ENCODE data around the gene CTIF.
"Not testable (repeated sequence)": the region's sequence is repeated elsewhere in the genome, so short reads cannot be mapped to it uniquely, and the experiment has no call there.

Gene CTIF

GRCh38 chr18:48706731-48707130, 167.9 kb downstream of the CTIF start:
- no peak for DNase-seq (ENCODE audit: low read depth, low spot score)

GRCh38 chr18:48707636-48708296, 168.9 kb downstream of the CTIF start:
- DNase-seq (ENCODE audit: low read depth, low spot score): no peak

- no peak for DNase-seq (ENCODE audit: low read depth, low spot score)
These were observed 170.0 kb downstream of the CTIF start for GRCh38 chr18:48708807-48709206.

GRCh38 chr18:48709371-48710062, 170.7 kb downstream of the CTIF start:
- no peak for DNase-seq (ENCODE audit: low read depth, low spot score)

GRCh38 chr18:48711651-48712486, 173.0 kb downstream of the CTIF start:
- no peak for DNase-seq (ENCODE audit: low read depth, low spot score)

GRCh38 chr18:48713309-48713708, 174.5 kb downstream of the CTIF start:
- DNase-seq (ENCODE audit: low read depth, low spot score): no peak

GRCh38 chr18:48714873-48715272, 176.0 kb downstream of the CTIF start:
- no peak for DNase-seq (ENCODE audit: low read depth, low spot score)

GRCh38 chr18:48715711-48716361, 177.0 kb downstream of the CTIF start:
- no peak for DNase-seq (ENCODE audit: low read depth, low spot score)

GRCh38 chr18:48717227-48717626, 178.4 kb downstream of the CTIF start:
- not testable (repeated sequence) for DNase-seq (ENCODE audit: low read depth, low spot score)

GRCh38 chr18:48718251-48718959, 179.6 kb downstream of the CTIF start:
- no peak for DNase-seq (ENCODE audit: low read depth, low spot score)

GRCh38 chr18:48719388-48719787, 180.6 kb downstream of the CTIF start:
- no peak for DNase-seq (ENCODE audit: low read depth, low spot score)

- DNase-seq (ENCODE audit: low read depth, low spot score): no peak
These were observed 181.3 kb downstream of the CTIF start for GRCh38 chr18:48719974-48720654.

- no peak for DNase-seq (ENCODE audit: low read depth, low spot score)
These were observed 181.8 kb downstream of the CTIF start for GRCh38 chr18:48720655-48721025.

- DNase-seq (ENCODE audit: low read depth, low spot score): no peak
These were observed 182.5 kb downstream of the CTIF start for GRCh38 chr18:48721312-48721711.

GRCh38 chr18:48723016-48723415, 184.2 kb downstream of the CTIF start:
- no peak for DNase-seq (ENCODE audit: low read depth, low spot score)

- no peak for DNase-seq (ENCODE audit: low read depth, low spot score)
These were observed 185.0 kb downstream of the CTIF start for GRCh38 chr18:48723837-48724236.

- DNase-seq (ENCODE audit: low read depth, low spot score): no peak
These were observed 185.6 kb downstream of the CTIF start for GRCh38 chr18:48724442-48724841.

GRCh38 chr18:48724939-48725338, 186.1 kb downstream of the CTIF start:
- no peak for DNase-seq (ENCODE audit: low read depth, low spot score)

- no peak for DNase-seq (ENCODE audit: low read depth, low spot score)
These were observed 186.7 kb downstream of the CTIF start for GRCh38 chr18:48725562-48725961.

GRCh38 chr18:48727681-48728080, 188.8 kb downstream of the CTIF start:
- DNase-seq (ENCODE audit: low read depth, low spot score): no peak

Data from activated naive CD8-positive, alpha-beta T cell treated with anti-CD3 and anti-CD28 coated beads, Interleukin-2, amount 50 U/mL, for 16 hours (primary cell).